ENCODE measurements around the gene CCDC81.
"Not testable (repeated sequence)": the region's sequence is repeated elsewhere in the genome, so short reads cannot be mapped to it uniquely, and the experiment has no call there.

Gene CCDC81

GRCh38 chr11:86374586-86374985 is at the start of gene CCDC81:
Gene CCDC81 (plus strand): TSS chr11:86374887. CDS start chr11:86375164, 277 bp downstream.
- DNase-seq (ENCODE audit: low spot score) = no peak

- no peak for DNase-seq (ENCODE audit: low spot score)
Measured at GRCh38 chr11:86335131-86335767, 39.4 kb upstream of the CCDC81 start.

GRCh38 chr11:86337227-86337626 is 37.5 kb upstream of the CCDC81 start:
- no peak for DNase-seq (ENCODE audit: low spot score)

- no peak for DNase-seq (ENCODE audit: low spot score)
Measured at GRCh38 chr11:86341382-86341781, 33.3 kb upstream of the CCDC81 start.

GRCh38 chr11:86346513-86346912 is 28.2 kb upstream of the CCDC81 start:
- no peak for DNase-seq (ENCODE audit: low spot score)

GRCh38 chr11:86355256-86355655 is 19.4 kb upstream of the CCDC81 start:
- no peak for DNase-seq (ENCODE audit: low spot score)

GRCh38 chr11:86357412-86357811 is 17.3 kb upstream of the CCDC81 start:
- DNase-seq (ENCODE audit: low spot score) = not testable (repeated sequence)

- DNase-seq (ENCODE audit: low spot score) = no peak
Measured at GRCh38 chr11:86358720-86359119, 16.0 kb upstream of the CCDC81 start.

- no peak for DNase-seq (ENCODE audit: low spot score)
Measured at GRCh38 chr11:86360775-86361395, 13.8 kb upstream of the CCDC81 start.

GRCh38 chr11:86363424-86363823 is 11.3 kb upstream of the CCDC81 start:
- DNase-seq (ENCODE audit: low spot score) = no peak

- no peak for DNase-seq (ENCODE audit: low spot score)
Measured at GRCh38 chr11:86365546-86365945, 9.1 kb upstream of the CCDC81 start.

GRCh38 chr11:86369668-86370067 is 5.0 kb upstream of the CCDC81 start:
- DNase-seq (ENCODE audit: low spot score) = no peak

GRCh38 chr11:86370171-86370570 is 4.5 kb upstream of the CCDC81 start:
- DNase-seq (ENCODE audit: low spot score) = no peak

- DNase-seq (ENCODE audit: low spot score) = no peak
Measured at GRCh38 chr11:86370922-86371594, 3.6 kb upstream of the CCDC81 start.

- DNase-seq (ENCODE audit: low spot score) = no peak
Measured at GRCh38 chr11:86372041-86372440, 2.6 kb upstream of the CCDC81 start.

GRCh38 chr11:86372586-86372985 is 2.1 kb upstream of the CCDC81 start:
- no peak for DNase-seq (ENCODE audit: low spot score)

- no peak for DNase-seq (ENCODE audit: low spot score)
Measured at GRCh38 chr11:86374069-86374468, 618 bp upstream of the CCDC81 start.

GRCh38 chr11:86377972-86378371 is 3.3 kb downstream of the CCDC81 start:
- DNase-seq (ENCODE audit: low spot score) = no peak

GRCh38 chr11:86380295-86381059 is 5.8 kb downstream of the CCDC81 start:
- DNase-seq (ENCODE audit: low spot score) = no peak

GRCh38 chr11:86383041-86383955 is 8.6 kb downstream of the CCDC81 start:
- DNase-seq (ENCODE audit: low spot score) = no peak

- DNase-seq (ENCODE audit: low spot score) = no peak
Measured at GRCh38 chr11:86386283-86386682, 11.6 kb downstream of the CCDC81 start.

- no peak for DNase-seq (ENCODE audit: low spot score)
Measured at GRCh38 chr11:86386746-86387145, 12.1 kb downstream of the CCDC81 start.

Measured in activated CD4-positive, alpha-beta T cell treated with anti-CD3 and anti-CD28 coated beads, Interleukin-2, Interleukin-4, amounts not matched to agents 100 ng/mL and 50 ng/mL, durations not matched to agents 16 hours and 8 hours (primary cell).